IMR-90 (cell line): ENCODE data around the gene SEC24B. TPM values are rescaled to one million over a fixed set of nuclear protein-coding genes. Genes with fewer than 3 reads are reported as not detected.

ENCODE experiments used
- ATAC-seq: fragments of 200-7000 bp; cut with Tn5 transposase; 2 replicates; pipeline ENCODE4 v1.9.1; 2020; ENCODE audit warnings: low read depth, mild to moderate bottlenecking, moderate library complexity
- BruUV-seq: library from RNA; stranded (reverse); fragments of 400-500 nt; replicated peaks from 2 replicates; lab custom pipeline; 2021; lab: Mats Ljungman, UMichigan
- CTCF ChIA-PET: fragments of 300-600 bp; formaldehyde crosslinking; extraction: SDS; loops from one replicate; lab custom pipeline; 2021; ENCODE audit warnings: antibody characterized with exemption; lab: Yijun Ruan, JAX
- POLR2A ChIA-PET: fragments of 300-600 bp; sonication (Branson Sonifier 250); formaldehyde crosslinking; loops from one replicate; lab custom pipeline; 2022; ENCODE audit warnings: antibody characterized with exemption; ENCODE audit not compliant: unreplicated experiment; lab: Charles Lee
- DNase-seq: peaks from one replicate; pipeline ENCODE4 v3.0.0; 2013
- H2AFZ ChIP-seq: replicated peaks from 2 replicates; pipeline ENCODE3; 2013; ENCODE audit warnings: low read length, mild to moderate bottlenecking; ENCODE audit not compliant: poor library complexity
- H2AK5ac ChIP-seq: 2 replicates; pipeline ENCODE4 v1.6.1; 2013; ENCODE audit warnings: low read depth, low read length, inconsistent platforms
- H2AK9ac ChIP-seq: replicated peaks from 2 replicates; pipeline ENCODE3; 2013; ENCODE audit warnings: mild to moderate bottlenecking, low read depth, low read length, moderate library complexity; ENCODE audit not compliant: poor library complexity
- H2BK120ac ChIP-seq: 2 replicates; pipeline ENCODE4 v1.6.1; 2013; ENCODE audit warnings: low read depth, low read length, inconsistent platforms
- H2BK15ac ChIP-seq: 3 replicates; pipeline ENCODE4 v1.6.1; 2013; ENCODE audit warnings: low read depth, low read length, inconsistent platforms
- H2BK20ac ChIP-seq: 2 replicates; pipeline ENCODE4 v1.6.1; 2013; ENCODE audit warnings: low read depth, mild to moderate bottlenecking, inconsistent platforms, low read length, moderate library complexity
- H2BK5ac ChIP-seq: 2 replicates; pipeline ENCODE4 v1.6.1; 2013; ENCODE audit warnings: mild to moderate bottlenecking, low read depth, low read length, inconsistent platforms; ENCODE audit not compliant: poor library complexity, severe bottlenecking
- H3K14ac ChIP-seq: replicated peaks from 2 replicates; pipeline ENCODE4 v1.6.1; 2013; ENCODE audit warnings: low read depth, low read length, inconsistent platforms
- H3K18ac ChIP-seq: 2 replicates; pipeline ENCODE4 v1.6.1; 2013; ENCODE audit warnings: low read depth, low read length, control low read depth
- H3K23ac ChIP-seq: 2 replicates; pipeline ENCODE4 v1.6.1; 2013; ENCODE audit warnings: low read depth, low read length, inconsistent platforms
- H3K27ac ChIP-seq: 2 replicates; pipeline ENCODE4 v1.5.1; 2013; ENCODE audit warnings: mild to moderate bottlenecking, control low read depth, low read length; ENCODE audit not compliant: insufficient read depth
- H3K27me3 ChIP-seq: 2 replicates; pipeline ENCODE4 v1.6.1; 2013; ENCODE audit warnings: low read length; ENCODE audit not compliant: control insufficient read depth, insufficient read depth
- H3K36me3 ChIP-seq: 2 replicates; pipeline ENCODE4 v1.6.1; 2013; ENCODE audit warnings: low read length, mixed read lengths; ENCODE audit not compliant: control insufficient read depth, insufficient read depth
- H3K4ac ChIP-seq: 2 replicates; pipeline ENCODE4 v1.6.1; 2013; ENCODE audit warnings: low read depth, low read length, inconsistent platforms
- H3K4me1 ChIP-seq: 2 replicates; pipeline ENCODE4 v1.6.1; 2013; ENCODE audit warnings: low read length, mixed read lengths; ENCODE audit not compliant: control insufficient read depth, insufficient read depth
- H3K4me2 ChIP-seq: 2 replicates; pipeline ENCODE4 v1.6.1; 2013; ENCODE audit warnings: low read depth, mild to moderate bottlenecking, control low read depth, low read length, moderate library complexity
- H3K4me3 ChIP-seq: 2 replicates; pipeline ENCODE4 v1.5.1; 2013; ENCODE audit warnings: low read depth, mild to moderate bottlenecking, control low read depth, low read length, moderate library complexity; ENCODE audit not compliant: insufficient read depth
- H3K56ac ChIP-seq: 2 replicates; pipeline ENCODE4 v1.6.1; 2013; ENCODE audit warnings: low read length, inconsistent platforms; ENCODE audit not compliant: insufficient read depth; ENCODE audit errors: extremely low read depth
- H3K79me1 ChIP-seq, 2 experiments: 2 replicates each; pipeline ENCODE4 v1.6.1; 2013; ENCODE audit warnings: low read length in 2 of 2, inconsistent platforms in 1 of 2, low read depth in 1 of 2
- H3K9ac ChIP-seq: 2 replicates; pipeline ENCODE4 v1.6.1; 2013; ENCODE audit warnings: low read depth, low read length, control low read depth
- H3K9me1 ChIP-seq: 2 replicates; pipeline ENCODE4 v1.6.1; 2013; ENCODE audit warnings: low read length, inconsistent platforms; ENCODE audit not compliant: insufficient read depth
- H3K9me3 ChIP-seq: 2 replicates; pipeline ENCODE4 v1.6.1; 2013; ENCODE audit warnings: low read length; ENCODE audit not compliant: control insufficient read depth, insufficient read depth
- H4K20me1 ChIP-seq: 2 replicates; pipeline ENCODE4 v1.6.1; 2013; ENCODE audit warnings: low read length, inconsistent platforms; ENCODE audit not compliant: insufficient read depth
- H4K5ac ChIP-seq: 2 replicates; pipeline ENCODE4 v1.6.1; 2013; ENCODE audit warnings: mild to moderate bottlenecking, low read depth, low read length, control low read depth
- H4K8ac ChIP-seq, 2 experiments: 2 replicates each; pipeline ENCODE4 v1.6.1; 2013; ENCODE audit warnings: low read depth in 2 of 2, low read length in 2 of 2, control low read depth in 1 of 2, inconsistent platforms in 1 of 2
- H4K91ac ChIP-seq: 2 replicates; pipeline ENCODE4 v1.6.1; 2013; ENCODE audit warnings: low read depth, low read length, inconsistent platforms; ENCODE audit not compliant: insufficient read depth
- BHLHE40 ChIP-seq: fragments of 150-350 bp; IDR thresholded peaks from 2 replicates; pipeline ENCODE4 v1.6.1; 2016; ENCODE audit warnings: mild to moderate bottlenecking, low read depth, low read length
- CEBPB ChIP-seq: IDR thresholded peaks from 2 replicates; pipeline ENCODE4 v1.6.1; 2012; ENCODE audit warnings: low read depth, low read length, improper control_type of control experiment
- CHD1 ChIP-seq: IDR thresholded peaks from 2 replicates; pipeline ENCODE4 v1.6.1; 2012; ENCODE audit warnings: low read depth, low read length, improper control_type of control experiment
- CTCF ChIP-seq: conservative IDR thresholded peaks from 2 replicates; pipeline ENCODE4 v1.5.1; 2012; ENCODE audit warnings: mild to moderate bottlenecking, low read depth, low read length, improper control_type of control experiment
- ELK1 ChIP-seq: fragments of 150-350 bp; IDR thresholded peaks from 2 replicates; pipeline ENCODE4 v1.6.1; 2016; ENCODE audit warnings: low read depth, mild to moderate bottlenecking, low read length, moderate library complexity, borderline replicate concordance
- FOS ChIP-seq: fragments of 150-350 bp; IDR thresholded peaks from 2 replicates; pipeline ENCODE4 v1.6.1; 2016; ENCODE audit warnings: low read depth, low read length
- MAFK ChIP-seq: IDR thresholded peaks from 2 replicates; pipeline ENCODE4 v1.6.1; 2012; ENCODE audit warnings: low read depth, low read length, improper control_type of control experiment
- MAZ ChIP-seq: IDR thresholded peaks from 2 replicates; pipeline ENCODE4 v1.6.1; 2012; ENCODE audit warnings: low read depth, mild to moderate bottlenecking, low read length, improper control_type of control experiment, moderate library complexity, borderline replicate concordance
- MXI1 ChIP-seq: IDR thresholded peaks from 2 replicates; pipeline ENCODE4 v1.6.1; 2012; ENCODE audit warnings: low read depth, mild to moderate bottlenecking, low read length, moderate library complexity, borderline replicate concordance
- NFE2L2 ChIP-seq: fragments of 150-350 bp; IDR thresholded peaks from 2 replicates; pipeline ENCODE4 v1.6.1; 2016; ENCODE audit warnings: low read depth, mild to moderate bottlenecking, low read length
- POLR2A ChIP-seq: IDR thresholded peaks from 2 replicates; pipeline ENCODE4 v1.6.1; 2012; ENCODE audit warnings: mild to moderate bottlenecking, low read depth, low read length
- RAD21 ChIP-seq: IDR thresholded peaks from 2 replicates; pipeline ENCODE4 v1.6.1; 2012; ENCODE audit warnings: low read length, improper control_type of control experiment
- RCOR1 ChIP-seq: IDR thresholded peaks from 2 replicates; pipeline ENCODE4 v1.6.1; 2012; ENCODE audit warnings: mild to moderate bottlenecking, low read length, improper control_type of control experiment; ENCODE audit not compliant: insufficient replicate concordance
- RFX5 ChIP-seq: IDR thresholded peaks from 2 replicates; pipeline ENCODE4 v1.8.0; 2012; ENCODE audit warnings: low read depth, mild to moderate bottlenecking, low read length, moderate library complexity
- SMC3 ChIP-seq: fragments of 150-350 bp; IDR thresholded peaks from 2 replicates; pipeline ENCODE4 v1.6.1; 2016; ENCODE audit warnings: low read depth, mild to moderate bottlenecking, antibody characterized with exemption, low read length, moderate library complexity
- USF2 ChIP-seq: fragments of 150-350 bp; IDR thresholded peaks from 2 replicates; pipeline ENCODE4 v1.6.1; 2017; ENCODE audit warnings: mild to moderate bottlenecking, antibody characterized with exemption, low read length, low read depth
- WGBS, 2 experiments: methylation state at CpG; one replicate each; pipeline versions ENCODE4 v1.1.5 to v1.1.7; 2013; ENCODE audit warnings: missing lambda C conversion rate in 2 of 2; ENCODE audit not compliant: insufficient read length in 1 of 2; ENCODE audit errors: extremely low coverage in 2 of 2; 5-methylcytosine and 5-hydroxymethylcytosine counted together
- dilution Hi-C: fragments of 300-500 bp; cut with HindIII; formaldehyde crosslinking; loops from one replicate; pipeline ENCODE4 v1.14.3; 2018; ENCODE audit warnings: low sequenced_read_pairs; ENCODE audit not compliant: unreplicated experiment
- in situ Hi-C: fragments of 300-500 bp; cut with MboI; formaldehyde crosslinking; loops from 3 replicates; pipeline ENCODE4 v1.14.3; 2019; ENCODE audit warnings: low sequenced_read_pairs, inconsistent platforms, mixed read lengths
- intact Hi-C: fragments of 100-400 bp; cut with micrococcal nuclease; formaldehyde crosslinking; loops from 2 replicates; pipeline ENCODE4 v1.10.0; 2022
- polyA plus RNA-seq, 3 experiments: library from polyadenylated mRNA; depleted of rRNA; stranded (reverse); fragments of >200 nt; gene quantifications; 2 replicates each; pipeline ENCODE4 v1.2.3, GENCODE V29; 2012; ENCODE audit warnings: low replicate concordance in 1 of 3
- total RNA-seq: library from RNA; depleted of rRNA; stranded (reverse); fragments of >200 nt; gene quantifications from 2 replicates; pipeline ENCODE4 v1.2.3, GENCODE V29; 2012

SEC24B gene
- total and polyA plus RNA-seq, 2 of the 4 experiments (the other 2 are of a cell fraction): 19.0 to 27.4 TPM

GRCh38 chr4:109552237-109552636 is 118.6 kb downstream of the SEC24B start:
- H3K79me1 ChIP-seq: no peaks in the 10 kb centered on the region
- TF ChIP-seq RFX5 (no peak), RCOR1 (no peak), FOS (no peak), MXI1 (no peak), ELK1 (no peak), CTCF (no peak), USF2 (no peak), MAZ (no peak), NFE2L2 (no peak), SMC3 (no peak), BHLHE40 (no peak), POLR2A (no peak), MAFK (no peak), CHD1 (no peak), CEBPB (no peak), RAD21 (no peak)

More at GRCh38 chr4:109552237-109552636, 118.6 kb downstream of the SEC24B start:
- no peak overlapping the region for H3K4me3 ChIP-seq
- no TSS peak for BruUV-seq
- no peaks in the 10 kb centered on the region for H4K20me1 ChIP-seq
- CTCF ChIA-PET: no interaction called here
- H3K36me3 ChIP-seq: 0 out of 2 replicates have a peak, but pooled peaks cover 2% of the 10 kb centered on the region
- dilution Hi-C loops: no loop called here
- H2BK5ac ChIP-seq: no peak overlapping the region
- peaks cover 2% of the 10 kb centered on the region; the same call in 1 of the 2 replicates for H3K9me1 ChIP-seq
- no peak overlapping the region for H4K91ac ChIP-seq
- no peak overlapping the region for H2AK5ac ChIP-seq
- POLR2A ChIA-PET: no interaction called here
- H4K8ac ChIP-seq: no peak overlapping the region
- peaks cover 2% of the 10 kb centered on the region; the same call in 1 of the 2 replicates for H3K4me1 ChIP-seq
- DNase-seq (no peak), ATAC-seq (no peak)
- H4K5ac ChIP-seq: no peak overlapping the region
- intact Hi-C loops: no loop called here
- H3K9ac ChIP-seq: no peak overlapping the region
- H3K18ac ChIP-seq: no peak overlapping the region
- no CpG with 5 or more reads among the region's 6 CpGs for WGBS, 2 experiments
- no peak overlapping the region for H3K23ac ChIP-seq
- no peaks in the 10 kb centered on the region for H3K27me3 ChIP-seq
- H2BK15ac ChIP-seq: no peak overlapping the region
- in situ Hi-C loops: no loop called here
- H3K4me2 ChIP-seq: no peak overlapping the region
- H2BK120ac ChIP-seq: no peak overlapping the region
- H2BK20ac ChIP-seq: no peak overlapping the region
- no peak overlapping the region for H3K27ac ChIP-seq
- no peak overlapping the region for H2AFZ ChIP-seq
- no peak overlapping the region for H3K4ac ChIP-seq
- H3K9me3 ChIP-seq: no peaks in the 10 kb centered on the region
- H2AK9ac ChIP-seq: no peak overlapping the region
- no peak overlapping the region for H3K56ac ChIP-seq
- no peak overlapping the region for H3K14ac ChIP-seq
